ENCODE results near the gene RTL9. TPM values are rescaled to one million over a fixed set of nuclear protein-coding genes. Genes with fewer than 3 reads are reported as not detected.
"Not testable (repeated sequence)": the region's sequence is repeated elsewhere in the genome, so short reads cannot be mapped to it uniquely, and the experiment has no call there.

The RTL9 gene
- total RNA-seq, 1 donor from 2014 or later, result 0.38 TPM

- DNase-seq (ENCODE audit: missing footprints), result peak; percentile 47
- ATAC-seq, result peak; percentile 91
- intact Hi-C loops (cut with DNase I), result no loop called here
Measured at GRCh38 chrX:110402091-110402849, 43.6 kb downstream of the RTL9 start.

GRCh38 chrX:110402850-110403221, 44.2 kb downstream of the RTL9 start:
- intact Hi-C loops (cut with DNase I), result no loop called here
- ATAC-seq (no peak), DNase-seq (ENCODE audit: missing footprints) (no peak)

GRCh38 chrX:110403441-110404238, 45.0 kb downstream of the RTL9 start:
- DNase-seq (ENCODE audit: missing footprints), result no peak
- no peak for ATAC-seq
- intact Hi-C loops (cut with DNase I), result no loop called here

- DNase-seq (ENCODE audit: missing footprints), result no peak
- intact Hi-C loops (cut with DNase I), result no loop called here
- ATAC-seq, result no peak
Measured at GRCh38 chrX:110404376-110404775, 45.7 kb downstream of the RTL9 start.

- DNase-seq (ENCODE audit: missing footprints); ATAC-seq; intact Hi-C loops (cut with DNase I): not testable (repeated sequence)
Measured at GRCh38 chrX:110406250-110406649, 47.6 kb downstream of the RTL9 start.

GRCh38 chrX:110406822-110407221, 48.2 kb downstream of the RTL9 start:
- intact Hi-C loops (cut with DNase I), result no loop called here
- ATAC-seq, result no peak
- DNase-seq (ENCODE audit: missing footprints), result no peak

GRCh38 chrX:110407910-110408545, 49.4 kb downstream of the RTL9 start:
- ATAC-seq (no peak), DNase-seq (ENCODE audit: missing footprints) (no peak)
- intact Hi-C loops (cut with DNase I), result no loop called here

Other genes with a start within 250 kb of the RTL9 start
- 1.1 TPM for gene AMMECR1, start 40.8 kb upstream of the RTL9 start, total RNA-seq